Vagina (tissue), 2 donors: ENCODE data around the gene PPARD. TPM values are rescaled to one million over a fixed set of nuclear protein-coding genes. Genes with fewer than 3 reads are reported as not detected.
"Not testable (repeated sequence)": the region's sequence is repeated elsewhere in the genome, so short reads cannot be mapped to it uniquely, and the experiment has no call there.

ENCODE experiments used
- DNase-seq, 2 donors: peaks; one replicate each; pipeline ENCODE4 v3.0.0-alpha.2; 2017; ENCODE audit errors: extremely low spot score in 2 of 2
- H3K27ac ChIP-seq: fragments of 200-600 bp; sonication (generic); one replicate; pipeline ENCODE4 v1.5.1; 2019
- H3K27me3 ChIP-seq: fragments of 200-600 bp; sonication (generic); one replicate; pipeline ENCODE4 v1.5.1; 2019
- H3K36me3 ChIP-seq, 2 donors: fragments of 200-600 bp; sonication (generic); one replicate each; pipeline ENCODE4 v1.5.1; 2017 to 2019
- H3K4me1 ChIP-seq: fragments of 200-600 bp; sonication (generic); one replicate; pipeline ENCODE4 v1.5.1; 2019
- H3K4me3 ChIP-seq, 2 donors: fragments of 200-600 bp; sonication (generic); 1 replicate in 1 of 2; 2 replicates in 1 of 2; pipeline ENCODE4 v1.5.1; 2016 to 2019
- H3K9me3 ChIP-seq: fragments of 200-600 bp; sonication (generic); one replicate; pipeline ENCODE4 v1.5.1; 2019
- POLR2A ChIP-seq, 2 donors: fragments of 450-650 bp; IDR thresholded peaks; one replicate each; pipeline ENCODE4 v1.6.1; 2017; ENCODE audit warnings: antibody characterized with exemption in 2 of 2, mild to moderate bottlenecking in 2 of 2, moderate library complexity in 2 of 2
- POLR2AphosphoS5 ChIP-seq, 2 donors: sonication (generic); formaldehyde crosslinking; IDR thresholded peaks; one replicate each; pipeline ENCODE4 v1.9.0; 2017; ENCODE audit warnings: antibody characterized with exemption in 2 of 2, mild to moderate bottlenecking in 2 of 2, low read depth in 1 of 2; ENCODE audit not compliant: insufficient read depth in 1 of 2
- intact Hi-C: fragments of 100-400 bp; cut with DNase I; formaldehyde crosslinking; loops from one replicate; pipeline ENCODE4 v1.15.1; 2023
- total RNA-seq: library from RNA; depleted of rRNA; stranded (reverse); fragments of >200 nt; gene quantifications from one replicate; pipeline ENCODE4 v1.2.3, GENCODE V29; 2016
- TF ChIP-seq, protein P1 (sequence below), 3 experiments: fragments of 450-650 bp in 2 of 3; fragments of 200-600 bp in 1 of 3; sonication (generic) in 1 of 3; IDR thresholded peaks; one replicate each; pipeline ENCODE4 v1.5.1; 2017 to 2019; ENCODE audit warnings: antibody characterized with exemption in 3 of 3, mild to moderate bottlenecking in 2 of 3, moderate library complexity in 2 of 3

PPARD gene
- total RNA-seq, 1 donor from 2014 or later = 21.9 TPM

DNA sequence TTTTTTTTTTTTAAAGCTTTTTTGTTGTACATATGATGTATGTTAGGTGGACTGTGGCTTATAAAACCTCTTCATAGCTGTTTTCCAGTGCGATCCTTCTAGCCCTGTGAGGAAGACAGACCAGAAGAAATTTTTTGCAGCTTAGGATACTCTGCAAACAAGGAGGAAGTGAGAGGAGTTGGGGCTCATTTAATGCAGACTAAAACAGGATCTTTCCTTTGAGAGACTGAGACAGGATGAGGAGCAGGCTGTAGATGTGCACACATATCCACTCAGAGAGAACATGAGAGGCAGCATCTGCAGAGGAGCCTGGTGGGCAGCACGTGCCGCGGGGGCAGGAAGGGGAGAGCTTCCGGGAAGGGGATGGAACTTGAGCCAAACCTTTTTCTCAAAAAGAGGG, 45.7 kb downstream of the PPARD start:
- H3K27me3 ChIP-seq = no peaks in the 10 kb centered on the region
- H3K9me3 ChIP-seq = no peaks in the 10 kb centered on the region
- H3K4me3 ChIP-seq = no peak overlapping the region
- no peak for DNase-seq
- TF ChIP-seq POLR2A (IDR thresholded peaks at IDR 0.05) (no peak), POLR2AphosphoS5 (IDR thresholded peaks at IDR 0.05; ENCODE audit: insufficient read depth in 1 of 2, low read depth in 1 of 2) (no peak)
- TF ChIP-seq, protein P1, sequence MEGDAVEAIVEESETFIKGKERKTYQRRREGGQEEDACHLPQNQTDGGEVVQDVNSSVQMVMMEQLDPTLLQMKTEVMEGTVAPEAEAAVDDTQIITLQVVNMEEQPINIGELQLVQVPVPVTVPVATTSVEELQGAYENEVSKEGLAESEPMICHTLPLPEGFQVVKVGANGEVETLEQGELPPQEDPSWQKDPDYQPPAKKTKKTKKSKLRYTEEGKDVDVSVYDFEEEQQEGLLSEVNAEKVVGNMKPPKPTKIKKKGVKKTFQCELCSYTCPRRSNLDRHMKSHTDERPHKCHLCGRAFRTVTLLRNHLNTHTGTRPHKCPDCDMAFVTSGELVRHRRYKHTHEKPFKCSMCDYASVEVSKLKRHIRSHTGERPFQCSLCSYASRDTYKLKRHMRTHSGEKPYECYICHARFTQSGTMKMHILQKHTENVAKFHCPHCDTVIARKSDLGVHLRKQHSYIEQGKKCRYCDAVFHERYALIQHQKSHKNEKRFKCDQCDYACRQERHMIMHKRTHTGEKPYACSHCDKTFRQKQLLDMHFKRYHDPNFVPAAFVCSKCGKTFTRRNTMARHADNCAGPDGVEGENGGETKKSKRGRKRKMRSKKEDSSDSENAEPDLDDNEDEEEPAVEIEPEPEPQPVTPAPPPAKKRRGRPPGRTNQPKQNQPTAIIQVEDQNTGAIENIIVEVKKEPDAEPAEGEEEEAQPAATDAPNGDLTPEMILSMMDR (IDR thresholded peaks at IDR 0.05) = no peak
- peaks cover 30% of the 10 kb centered on the region for H3K4me1 ChIP-seq
- intact Hi-C loops = no loop called here
- no peak overlapping the region for H3K27ac ChIP-seq
- no peaks in the 10 kb centered on the region for H3K36me3 ChIP-seq

DNA sequence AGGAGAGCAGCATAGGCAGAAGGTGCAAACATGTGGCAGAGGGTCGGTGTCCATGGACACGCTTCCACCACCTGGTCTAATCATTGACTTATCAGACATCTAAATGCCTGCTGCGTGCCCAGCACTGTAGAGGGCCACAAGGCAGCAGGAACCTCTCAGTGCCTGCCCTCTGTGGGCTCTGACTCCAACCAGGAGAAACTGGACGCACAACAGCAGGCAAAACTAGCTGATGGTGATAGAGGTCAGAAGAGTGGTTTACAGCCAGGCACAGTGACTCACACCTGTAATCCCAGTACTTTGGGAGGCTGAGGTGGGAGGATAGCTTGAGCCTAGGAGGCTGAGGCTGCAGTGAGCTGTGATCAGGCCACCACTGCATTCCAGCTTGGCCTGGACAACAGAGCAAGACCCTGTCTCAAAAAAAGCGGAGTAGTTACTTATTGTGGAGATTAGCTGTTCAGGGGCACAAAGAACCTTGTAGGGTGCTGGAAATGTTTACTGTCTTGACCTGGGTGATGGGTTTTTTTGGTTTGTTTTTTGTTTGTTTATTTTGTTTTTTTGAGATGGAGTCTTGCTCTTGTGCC, 46.5 kb downstream of the PPARD start:
- Histone ChIP-seq H3K4me3 (no peak overlapping the region), H3K4me1 (peaks cover 38% of the 10 kb centered on the region), H3K27me3 (no peaks in the 10 kb centered on the region), H3K27ac (no peak overlapping the region), H3K36me3 (no peaks in the 10 kb centered on the region), H3K9me3 (no peaks in the 10 kb centered on the region)
- DNase-seq = no peak
- intact Hi-C loops = no loop called here
- TF ChIP-seq POLR2A (IDR thresholded peaks at IDR 0.05) (no peak), POLR2AphosphoS5 (IDR thresholded peaks at IDR 0.05; ENCODE audit: insufficient read depth in 1 of 2, low read depth in 1 of 2) (no peak)
- TF ChIP-seq, protein P1 (IDR thresholded peaks at IDR 0.05) = no peak

DNA sequence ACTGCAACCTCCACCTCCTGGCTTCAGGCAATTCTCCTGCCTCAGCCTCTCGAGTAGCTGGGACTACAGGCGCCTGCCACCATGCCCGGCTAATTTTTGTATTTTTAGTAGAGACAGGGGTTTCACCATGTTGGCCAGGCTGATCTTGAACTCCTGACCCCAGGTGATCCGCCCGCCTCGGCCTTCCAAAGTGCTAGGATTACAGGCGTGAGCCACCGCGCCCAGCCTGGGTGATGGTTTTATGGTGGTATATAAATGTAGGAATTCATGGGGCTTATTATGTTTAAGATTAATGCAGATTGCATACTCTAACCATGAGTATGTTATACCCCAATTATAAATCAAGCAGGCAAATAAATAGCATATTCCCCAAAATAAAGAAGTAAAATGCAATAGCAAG, 47.0 kb downstream of the PPARD start:
- H3K9me3 ChIP-seq, DNase-seq, H3K27me3 ChIP-seq, H3K36me3 ChIP-seq, intact Hi-C loops, H3K27ac ChIP-seq, H3K4me3 ChIP-seq: not testable (repeated sequence)
- peaks cover 44% of the 10 kb centered on the region for H3K4me1 ChIP-seq

DNA sequence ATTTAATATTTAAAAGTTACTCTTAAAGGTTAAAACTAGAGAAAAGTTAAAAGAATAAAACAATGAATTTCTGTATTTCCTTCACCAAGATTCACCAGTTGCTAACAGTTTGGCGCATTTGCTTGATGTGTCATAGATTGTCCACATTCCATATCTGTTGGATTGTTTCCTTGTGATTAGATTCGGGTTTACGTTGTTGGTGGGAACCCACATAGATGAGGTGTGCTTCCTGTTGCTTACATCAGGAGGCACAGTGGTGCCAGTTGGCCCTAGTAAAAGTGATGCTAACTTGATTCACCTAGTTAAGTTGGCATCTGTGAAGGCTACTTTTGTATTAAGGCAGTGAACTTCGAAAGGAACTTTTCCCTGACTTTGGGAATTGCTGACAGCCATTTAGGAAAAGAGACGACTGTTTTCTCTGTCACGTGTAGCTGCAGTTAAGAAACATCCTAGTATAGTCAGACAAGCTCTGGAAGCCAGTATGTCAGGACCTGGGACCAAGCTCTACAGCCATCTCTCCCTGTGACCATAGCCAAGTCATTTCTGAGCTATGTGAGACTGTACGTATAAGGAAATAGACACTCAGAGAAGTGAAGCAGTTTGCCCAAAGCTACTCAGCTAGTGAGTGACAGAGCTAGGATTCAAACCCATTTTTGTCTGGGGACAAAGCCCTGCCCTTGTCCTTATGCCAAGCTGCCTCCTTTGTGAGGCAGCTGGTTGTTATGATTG, 49.0 kb downstream of the PPARD start:
- Histone ChIP-seq H3K9me3 (no peaks in the 10 kb centered on the region), H3K27me3 (no peaks in the 10 kb centered on the region), H3K27ac (peak overlapping the region; percentile 20), H3K36me3 (no peaks in the 10 kb centered on the region), H3K4me1 (peaks cover 36% of the 10 kb centered on the region), H3K4me3 (no peak overlapping the region)
- intact Hi-C loops = no loop called here
- TF ChIP-seq, protein P1 (IDR thresholded peaks at IDR 0.05) = no peak
- no peak for TF ChIP-seq POLR2A (IDR thresholded peaks at IDR 0.05)
- TF ChIP-seq POLR2AphosphoS5 (IDR thresholded peaks at IDR 0.05; ENCODE audit: insufficient read depth in 1 of 2, low read depth in 1 of 2) = no peak
- no peak for DNase-seq

DNA sequence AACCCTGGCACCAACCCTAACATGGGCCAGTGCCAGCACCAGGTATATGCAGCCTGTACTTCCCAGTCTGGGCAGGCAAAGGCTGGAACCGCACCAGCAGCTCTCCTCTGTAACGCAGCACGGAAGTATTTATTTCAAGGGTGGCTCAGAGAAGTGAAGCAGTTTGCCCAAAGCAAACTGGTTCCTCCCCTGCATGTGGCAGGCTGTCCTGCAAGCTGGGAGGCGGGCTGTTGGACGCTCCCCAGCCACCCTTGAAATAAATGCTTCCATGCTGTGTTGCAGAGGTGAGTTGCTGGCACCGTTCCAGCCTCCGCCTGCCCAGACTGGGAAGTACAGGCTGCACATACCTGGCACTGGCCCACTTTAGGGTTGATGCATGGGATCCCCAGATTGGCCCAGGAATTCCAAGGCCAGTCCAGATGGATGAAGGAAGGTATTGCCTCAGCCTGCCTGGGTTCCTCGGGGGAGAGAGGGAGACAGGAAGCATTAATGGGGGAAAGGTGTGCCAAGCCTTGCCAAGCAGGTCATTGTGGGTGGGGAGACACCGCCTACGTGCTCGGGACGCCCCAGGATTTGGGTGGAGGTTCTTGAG, 49.8 kb downstream of the PPARD start:
- Histone ChIP-seq H3K27ac (peak overlapping the region; percentile 83), H3K4me1 (peaks cover 36% of the 10 kb centered on the region), H3K4me3 (peak overlapping the region in 1 of 2 donors; percentile 30), H3K36me3 (no peaks in the 10 kb centered on the region), H3K9me3 (no peaks in the 10 kb centered on the region), H3K27me3 (no peaks in the 10 kb centered on the region)
- intact Hi-C loops = no loop called here
- TF ChIP-seq, protein P1 (IDR thresholded peaks at IDR 0.05) = no peak
- TF ChIP-seq POLR2A (IDR thresholded peaks at IDR 0.05) (no peak), POLR2AphosphoS5 (IDR thresholded peaks at IDR 0.05; ENCODE audit: insufficient read depth in 1 of 2, low read depth in 1 of 2) (peak in 1 of 2 donors; percentile 42)
- peak in 1 of 2 donors; percentile 91 for DNase-seq
